WTC11 (cell line): ENCODE results near the gene RAB23.

Experiments used
- ARID4B ChIP-seq: sonication (generic); formaldehyde crosslinking; IDR thresholded peaks from 2 replicates; pipeline ENCODE4 v1.8.0; 2023; ENCODE audit warnings: missing genetic modification reagents, mild to moderate bottlenecking, borderline replicate concordance
- CDX4 ChIP-seq: fragments of 250-450 bp; sonication (Bioruptor Pico); IDR thresholded peaks from 2 replicates; pipeline ENCODE4 v1.9.0; 2021; ENCODE audit warnings: moderate library complexity, mild to moderate bottlenecking, inconsistent platforms, borderline replicate concordance
- CREB1 ChIP-seq: sonication (generic); formaldehyde crosslinking; IDR thresholded peaks from 2 replicates; pipeline ENCODE4 v1.8.0; 2023; ENCODE audit warnings: mild to moderate bottlenecking, missing genetic modification reagents
- CTCF ChIP-seq: fragments of 200-600 bp; IDR thresholded peaks from 2 replicates; pipeline ENCODE4 v1.8.0; 2022; ENCODE audit warnings: antibody characterized with exemption
- E2F1 ChIP-seq: sonication (generic); formaldehyde crosslinking; IDR thresholded peaks from 2 replicates; pipeline ENCODE4 v1.8.0; 2022; ENCODE audit warnings: mild to moderate bottlenecking, missing genetic modification reagents
- ESRRA ChIP-seq: sonication (generic); formaldehyde crosslinking; IDR thresholded peaks from 2 replicates; pipeline ENCODE4 v1.8.1; 2022; ENCODE audit warnings: mild to moderate bottlenecking, missing genetic modification reagents, borderline replicate concordance
- FOXJ3 ChIP-seq: sonication (generic); formaldehyde crosslinking; IDR thresholded peaks from 2 replicates; pipeline ENCODE4 v1.9.0; 2021; ENCODE audit warnings: missing genetic modification reagents, mild to moderate bottlenecking, borderline replicate concordance
- HMGA2 ChIP-seq: fragments of 250-450 bp; sonication (Bioruptor Pico); IDR thresholded peaks from 2 replicates; pipeline ENCODE4 v1.4.0; 2021; ENCODE audit warnings: mild to moderate bottlenecking, moderate library complexity
- MLX ChIP-seq: sonication (generic); formaldehyde crosslinking; IDR thresholded peaks from 2 replicates; pipeline ENCODE4 v1.8.1; 2023; ENCODE audit warnings: mild to moderate bottlenecking, missing genetic modification reagents, moderate library complexity
- NFYB ChIP-seq: sonication (generic); formaldehyde crosslinking; conservative IDR thresholded peaks from 2 replicates; pipeline ENCODE4 v1.8.0; 2022; ENCODE audit warnings: low read depth, missing genetic modification reagents
- NR2C2 ChIP-seq: sonication (generic); formaldehyde crosslinking; IDR thresholded peaks from 2 replicates; pipeline ENCODE4 v1.8.0; 2022; ENCODE audit warnings: mild to moderate bottlenecking, missing genetic modification reagents
- NR3C1 ChIP-seq: sonication (generic); formaldehyde crosslinking; conservative IDR thresholded peaks from 2 replicates; pipeline ENCODE4 v1.8.1; 2023; ENCODE audit warnings: low read depth, mild to moderate bottlenecking, missing genetic modification reagents
- SP1 ChIP-seq: sonication (generic); formaldehyde crosslinking; conservative IDR thresholded peaks from 2 replicates; pipeline ENCODE4 v1.8.1; 2022; ENCODE audit warnings: missing genetic modification reagents
- ZSCAN18 ChIP-seq: fragments of 250-450 bp; sonication (Bioruptor Pico); IDR thresholded peaks from 2 replicates; pipeline ENCODE4 v2.1.2; 2022; ENCODE audit warnings: mild to moderate bottlenecking, moderate library complexity

GRCh38 chr6:57248311-57248895, 26.3 kb upstream of the RAB23 start:
- TF ChIP-seq E2F1 (CRISPR knock-in tag) (no peak), CTCF (no peak), SP1 (CRISPR knock-in tag) (no peak), MLX (no peak), ZSCAN18 (no peak), NR2C2 (CRISPR knock-in tag) (no peak), NFYB (CRISPR knock-in tag) (peak; percentile 45; the same call in 1 of the 2 replicates), NR3C1 (CRISPR knock-in tag) (no peak), ESRRA (CRISPR knock-in tag) (no peak), CDX4 (no peak), CREB1 (CRISPR knock-in tag) (no peak), ARID4B (no peak), HMGA2 (no peak), FOXJ3 (no peak)
